Cardiac muscle cell (in vitro differentiated cells and primary cell): ENCODE measurements around the gene DDA1. TPM values are rescaled to one million over a fixed set of nuclear protein-coding genes. Genes with fewer than 3 reads are reported as not detected.

Experiments
- DNase-seq, 2 donors: peaks; one replicate each; pipeline versions ENCODE4 v3.0.0 to v3.0.0-alpha.2; 2010 to 2017; ENCODE audit warnings: low read depth in 1 of 2, low spot score in 1 of 2
- H3K27ac ChIP-seq: fragments of 200-600 bp; sonication (generic); 2 replicates; pipeline ENCODE4 v1.5.1; 2016
- H3K27me3 ChIP-seq: fragments of 200-600 bp; sonication (generic); 2 replicates; pipeline ENCODE4 v1.6.0; 2016; ENCODE audit warnings: control low read depth
- H3K36me3 ChIP-seq: fragments of 200-600 bp; sonication (generic); 2 replicates; pipeline ENCODE4 v1.5.1; 2016; ENCODE audit warnings: control low read depth
- H3K4me1 ChIP-seq: fragments of 200-600 bp; sonication (generic); 2 replicates; pipeline ENCODE4 v1.8.1; 2017; ENCODE audit warnings: low read depth, mild to moderate bottlenecking, mixed run types
- H3K4me3 ChIP-seq: fragments of 200-600 bp; sonication (generic); 2 replicates; pipeline ENCODE4 v1.5.1; 2016; ENCODE audit warnings: mild to moderate bottlenecking
- H3K9me3 ChIP-seq: fragments of 200-600 bp; sonication (generic); 2 replicates; pipeline ENCODE4 v1.5.1; 2017; ENCODE audit warnings: low read depth, mild to moderate bottlenecking, control low read depth
- polyA plus RNA-seq: library from polyadenylated mRNA; unstranded; fragments of >200 nt; fragmentation: Nextera tagmentation; extraction: Ambion mirVana; gene quantifications from 2 replicates; pipeline ENCODE4 v1.2.1, GENCODE V29; 2016
- total RNA-seq: library from RNA; depleted of rRNA; stranded (reverse); fragments of >200 nt; gene quantifications from 2 replicates; pipeline ENCODE4 v1.2.3, GENCODE V29; 2016
- TF ChIP-seq, protein P1 (sequence below): IDR thresholded peaks from 2 replicates; pipeline ENCODE4 v1.5.1; 2012; ENCODE audit warnings: low read depth, mild to moderate bottlenecking, low read length

The DDA1 gene
- total and polyA plus RNA-seq, 2 experiments from 2014 or later, result 45.4 to 53.3 TPM

GRCh38 chr19:17275441-17276175 is 33.8 kb upstream of the DDA1 start:
- Histone ChIP-seq H3K4me1 (no peaks in the 10 kb centered on the region), H3K36me3 (peaks cover 30% of the 10 kb centered on the region), H3K4me3 (no peak overlapping the region), H3K27ac (no peak overlapping the region), H3K27me3 (no peaks in the 10 kb centered on the region), H3K9me3 (no peaks in the 10 kb centered on the region)
- DNase-seq, result no peak
- TF ChIP-seq, protein P1, sequence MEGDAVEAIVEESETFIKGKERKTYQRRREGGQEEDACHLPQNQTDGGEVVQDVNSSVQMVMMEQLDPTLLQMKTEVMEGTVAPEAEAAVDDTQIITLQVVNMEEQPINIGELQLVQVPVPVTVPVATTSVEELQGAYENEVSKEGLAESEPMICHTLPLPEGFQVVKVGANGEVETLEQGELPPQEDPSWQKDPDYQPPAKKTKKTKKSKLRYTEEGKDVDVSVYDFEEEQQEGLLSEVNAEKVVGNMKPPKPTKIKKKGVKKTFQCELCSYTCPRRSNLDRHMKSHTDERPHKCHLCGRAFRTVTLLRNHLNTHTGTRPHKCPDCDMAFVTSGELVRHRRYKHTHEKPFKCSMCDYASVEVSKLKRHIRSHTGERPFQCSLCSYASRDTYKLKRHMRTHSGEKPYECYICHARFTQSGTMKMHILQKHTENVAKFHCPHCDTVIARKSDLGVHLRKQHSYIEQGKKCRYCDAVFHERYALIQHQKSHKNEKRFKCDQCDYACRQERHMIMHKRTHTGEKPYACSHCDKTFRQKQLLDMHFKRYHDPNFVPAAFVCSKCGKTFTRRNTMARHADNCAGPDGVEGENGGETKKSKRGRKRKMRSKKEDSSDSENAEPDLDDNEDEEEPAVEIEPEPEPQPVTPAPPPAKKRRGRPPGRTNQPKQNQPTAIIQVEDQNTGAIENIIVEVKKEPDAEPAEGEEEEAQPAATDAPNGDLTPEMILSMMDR, result no peak

DNA sequence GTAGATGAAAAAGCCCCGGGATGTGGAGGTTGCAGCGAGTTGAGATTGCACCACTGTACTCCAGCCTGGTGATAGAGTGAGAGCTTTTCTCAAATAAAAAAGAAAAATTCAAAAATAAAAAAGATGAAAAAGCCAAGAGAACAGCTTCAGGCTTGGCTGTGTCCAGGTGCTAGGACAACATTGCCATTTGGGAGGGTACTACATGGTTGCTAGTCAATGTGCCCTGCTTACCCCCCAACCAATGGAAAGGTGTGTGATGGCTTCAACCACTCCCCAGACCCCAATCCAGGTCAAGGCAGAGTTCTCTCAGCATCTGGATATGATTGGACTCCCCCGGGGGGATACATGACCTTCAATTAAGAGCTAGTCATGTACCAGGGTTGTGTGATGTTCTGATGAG is 29.9 kb upstream of the DDA1 start:
- TF ChIP-seq, protein P1, result no peak
- no peak overlapping the region for H3K27ac ChIP-seq

DNA sequence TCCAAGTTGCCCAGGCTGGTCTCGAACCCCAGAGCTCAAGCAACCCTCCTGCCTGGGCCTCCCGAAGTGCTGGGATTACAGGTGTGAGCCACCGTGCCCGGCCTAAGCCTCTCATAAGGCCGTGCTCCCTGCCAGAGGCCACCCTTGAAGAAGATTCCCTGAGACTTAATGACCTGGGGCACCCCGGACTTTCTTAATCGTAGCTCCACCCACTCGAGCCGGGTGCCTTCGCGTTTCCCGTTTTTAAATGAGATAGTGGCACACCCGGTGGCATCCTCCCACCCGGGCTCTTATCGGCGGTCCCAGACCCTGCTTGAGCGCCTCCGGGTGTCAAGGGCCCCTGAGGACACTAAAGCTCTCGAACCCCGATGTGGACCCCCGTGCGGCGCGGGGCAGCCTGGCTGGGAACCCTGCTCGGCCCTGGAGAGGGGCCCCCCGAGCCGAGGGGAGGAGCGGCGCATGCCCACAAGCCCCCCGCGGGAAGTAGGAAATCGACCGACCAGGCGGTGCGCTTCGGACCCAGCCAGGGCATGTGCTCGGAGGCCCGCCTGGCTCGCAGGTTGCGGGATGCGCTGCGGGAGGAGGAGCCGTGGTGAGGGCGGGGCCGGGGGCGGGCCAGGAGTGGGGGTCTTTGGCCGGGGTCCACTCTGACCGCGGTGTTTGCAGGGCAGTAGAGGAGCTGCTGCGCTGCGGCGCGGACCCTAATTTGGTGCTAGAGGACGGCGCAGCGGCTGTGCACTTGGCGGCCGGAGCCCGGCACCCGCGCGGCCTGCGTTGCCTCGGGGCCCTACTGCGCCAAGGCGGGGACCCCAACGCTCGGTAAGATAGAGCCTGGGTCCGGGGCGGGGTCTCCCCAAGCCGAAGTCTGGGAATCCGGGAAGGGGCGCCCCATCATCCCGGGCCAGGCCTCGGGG is 27.7 kb upstream of the DDA1 start, which contains the start of gene ANKLE1:
Gene ANKLE1, plus strand, starts transcription at position 511 of the 914 bp plus-strand sequence. Its CDS starts 20 bp downstream, at position 531.
- H3K27ac ChIP-seq, result no peak within 1 kb of the TSS
- TF ChIP-seq, protein P1, result no peak
- DNase-seq, result peak; percentile 36 to 50
- H3K9me3 ChIP-seq, result no peaks in the 10 kb centered on the region
- H3K4me1 ChIP-seq, result no peaks in the 10 kb centered on the region
- peaks cover 13% of the 10 kb centered on the region for H3K27me3 ChIP-seq
- peaks cover 4% of the 10 kb centered on the region for H3K36me3 ChIP-seq
- H3K4me3 ChIP-seq, result peak within 1 kb of the TSS; percentile 8

More for the DNA sequence above, 29.9 kb upstream of the DDA1 start:
- Histone ChIP-seq H3K36me3 (peaks cover 13% of the 10 kb centered on the region), H3K4me1 (no peaks in the 10 kb centered on the region), H3K9me3 (no peaks in the 10 kb centered on the region), H3K27me3 (peaks cover 13% of the 10 kb centered on the region), H3K4me3 (no peak overlapping the region)
- DNase-seq, result no peak

GRCh38 chr19:17282488-17283125 is 26.8 kb upstream of the DDA1 start:
- peaks cover 1% of the 10 kb centered on the region for H3K36me3 ChIP-seq
- H3K9me3 ChIP-seq, result no peaks in the 10 kb centered on the region
- peak overlapping the region; percentile 8 for H3K4me3 ChIP-seq
- H3K4me1 ChIP-seq, result no peaks in the 10 kb centered on the region
- DNase-seq, result peak; percentile 83 to 93
- TF ChIP-seq, protein P1, result peak; percentile 89
- no peak overlapping the region for H3K27ac ChIP-seq
- H3K27me3 ChIP-seq, result peaks cover 13% of the 10 kb centered on the region

DNA sequence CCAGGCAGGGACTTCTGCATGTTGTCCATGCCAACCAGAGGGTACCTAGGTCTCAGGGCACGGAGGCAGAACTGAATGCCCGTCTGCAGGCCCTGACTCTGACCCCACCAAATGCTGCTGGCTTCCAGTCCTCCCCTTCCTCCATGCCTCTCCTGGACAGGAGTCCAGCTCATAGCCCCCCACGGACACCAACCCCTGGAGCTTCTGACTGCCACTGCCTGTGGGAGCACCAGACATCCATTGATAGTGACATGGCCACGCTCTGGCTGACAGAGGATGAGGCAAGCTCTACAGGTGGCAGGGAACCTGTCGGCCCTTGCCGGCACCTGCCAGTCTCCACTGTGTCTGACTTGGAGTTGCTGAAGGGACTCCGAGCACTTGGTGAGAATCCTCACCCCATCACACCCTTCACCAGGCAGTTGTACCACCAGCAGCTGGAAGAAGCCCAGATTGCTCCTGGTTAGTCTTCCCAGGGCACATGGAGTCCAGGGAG is 25.8 kb upstream of the DDA1 start:
- Histone ChIP-seq H3K9me3 (no peaks in the 10 kb centered on the region), H3K4me3 (no peak overlapping the region), H3K4me1 (no peaks in the 10 kb centered on the region), H3K36me3 (no peaks in the 10 kb centered on the region), H3K27ac (no peak overlapping the region), H3K27me3 (peaks cover 13% of the 10 kb centered on the region)
- TF ChIP-seq, protein P1, result no peak
- no peak for DNase-seq
